Cerebellar nuclear complex (tissue), 1 donor: ENCODE results near the gene SMAGP.
"Not testable (repeated sequence)": the region's sequence is repeated elsewhere in the genome, so short reads cannot be mapped to it uniquely, and the experiment has no call there.

ENCODE experiments used
- DNase-seq, 2 experiments: peaks; one replicate each; lab custom pipeline; 2025; lab: John Stamatoyannopoulos, UW

The SMAGP gene

DNA sequence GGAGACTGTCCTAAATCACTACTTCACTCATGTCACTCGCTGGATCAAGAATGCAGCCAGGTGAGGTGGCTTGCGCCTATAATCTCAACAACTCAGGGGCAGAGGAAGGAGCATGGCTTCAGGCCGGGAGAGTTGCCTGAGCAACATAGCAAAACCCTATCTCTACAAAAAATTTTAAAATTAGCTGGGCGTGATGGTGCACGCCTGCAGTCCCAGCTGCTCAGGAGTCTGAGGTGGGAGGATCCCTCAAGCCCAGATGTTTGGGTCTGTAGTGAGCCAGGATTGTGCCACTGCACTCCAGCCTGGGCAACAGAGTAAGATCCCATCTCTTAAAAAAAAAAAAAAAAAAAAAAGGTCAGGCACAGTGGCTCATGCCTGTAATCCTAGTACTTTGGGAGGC, 5.9 kb downstream of the SMAGP start:
- DNase-seq = no peak

DNA sequence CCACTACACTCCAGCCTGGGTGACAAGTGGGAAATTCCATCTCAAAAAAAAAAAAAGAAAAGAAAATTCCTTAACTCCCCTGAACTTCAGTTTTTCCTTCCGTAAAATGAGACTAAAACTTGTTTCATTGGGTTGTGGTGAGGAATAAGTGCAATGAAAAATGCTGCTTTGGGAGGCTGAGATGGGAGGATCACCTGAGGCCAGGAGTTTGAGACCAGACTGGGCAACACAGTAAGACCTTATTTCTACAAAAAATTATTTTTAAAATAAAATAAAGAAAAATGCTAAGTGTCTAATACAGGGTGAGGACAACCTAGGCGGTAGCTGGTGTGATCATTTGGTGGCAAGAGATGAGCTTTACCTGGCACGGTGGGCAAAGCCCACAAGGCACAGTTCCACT, 6.9 kb downstream of the SMAGP start:
- DNase-seq = no peak

DNA sequence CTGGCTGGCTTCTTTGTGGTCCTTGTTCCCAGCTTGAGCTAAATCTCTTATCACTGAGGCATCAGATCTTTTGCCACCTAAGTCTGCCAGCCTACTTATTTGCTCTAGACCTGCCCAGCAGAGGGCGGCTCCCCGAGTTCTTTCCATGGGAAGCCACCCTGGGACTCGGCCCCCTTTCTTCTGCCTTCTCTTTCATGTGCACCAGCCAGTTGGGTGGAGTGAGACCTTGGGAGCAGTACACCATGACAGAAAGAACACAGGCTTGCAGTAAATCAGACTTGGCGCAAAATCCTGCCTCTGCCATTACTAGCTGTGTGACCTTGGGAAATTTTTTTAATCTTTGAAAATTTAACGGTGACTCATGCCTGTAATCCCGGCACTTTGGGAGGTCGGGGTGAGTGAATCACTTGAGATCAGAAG, 7.4 kb downstream of the SMAGP start:
- DNase-seq = no peak

DNA sequence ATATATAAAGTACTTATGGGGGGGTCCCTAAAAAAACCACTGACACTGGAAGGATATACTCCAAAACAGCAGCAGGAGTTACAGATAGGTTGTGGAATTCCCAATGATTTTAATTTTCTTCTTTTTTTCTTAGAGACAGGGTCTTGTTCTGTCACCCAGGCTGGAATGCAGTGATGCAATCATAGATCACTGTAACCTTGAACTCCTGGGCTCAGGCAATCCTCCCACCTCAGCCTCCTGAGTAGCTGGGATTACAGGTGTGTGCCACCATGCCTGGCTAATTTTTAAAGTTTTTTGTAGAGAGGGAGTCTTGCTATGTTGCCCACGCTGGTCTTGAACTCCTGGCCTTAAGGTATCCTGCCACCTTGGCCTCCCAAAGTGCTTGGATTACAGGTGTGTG, 10.6 kb downstream of the SMAGP start:
- DNase-seq = not testable (repeated sequence)

DNA sequence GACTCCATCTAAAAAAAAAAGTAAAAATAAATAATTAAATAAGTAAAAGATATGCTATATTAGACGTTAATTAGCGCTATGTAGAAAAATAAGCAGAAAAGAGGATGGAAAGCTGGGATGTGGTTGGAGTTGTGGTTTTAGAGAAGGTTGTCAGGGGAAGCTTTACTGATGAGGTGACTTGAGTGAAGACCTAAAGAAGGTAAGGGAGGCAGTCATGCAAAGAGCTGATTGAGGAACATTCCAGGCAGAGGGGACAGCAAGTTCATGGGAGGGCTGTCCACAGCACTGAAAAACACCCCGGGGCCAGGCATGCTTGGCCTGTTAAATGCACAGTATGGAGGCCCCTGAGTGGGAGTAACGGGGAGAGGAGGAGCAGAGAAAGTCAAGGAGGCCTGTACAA, 15.7 kb downstream of the SMAGP start:
- DNase-seq = no peak

DNA sequence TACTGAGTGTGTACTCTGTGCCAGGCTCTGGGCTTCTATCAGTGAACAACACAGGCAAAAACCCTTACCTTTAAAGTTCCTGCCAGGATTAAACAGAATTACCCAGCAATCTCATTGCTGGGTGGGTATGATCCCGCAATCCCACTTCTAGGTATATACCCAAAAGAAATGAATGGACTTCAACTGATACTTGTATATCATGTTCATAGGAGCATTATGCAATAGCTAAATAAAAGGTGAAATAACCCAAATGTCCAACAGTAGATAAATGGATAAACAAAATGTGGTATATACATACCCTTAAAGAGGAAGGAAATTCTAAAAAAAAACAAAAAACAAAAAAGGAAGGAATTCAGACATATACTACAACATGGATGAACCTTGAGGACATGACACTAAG, 16.9 kb downstream of the SMAGP start:
- DNase-seq = no peak

DNA sequence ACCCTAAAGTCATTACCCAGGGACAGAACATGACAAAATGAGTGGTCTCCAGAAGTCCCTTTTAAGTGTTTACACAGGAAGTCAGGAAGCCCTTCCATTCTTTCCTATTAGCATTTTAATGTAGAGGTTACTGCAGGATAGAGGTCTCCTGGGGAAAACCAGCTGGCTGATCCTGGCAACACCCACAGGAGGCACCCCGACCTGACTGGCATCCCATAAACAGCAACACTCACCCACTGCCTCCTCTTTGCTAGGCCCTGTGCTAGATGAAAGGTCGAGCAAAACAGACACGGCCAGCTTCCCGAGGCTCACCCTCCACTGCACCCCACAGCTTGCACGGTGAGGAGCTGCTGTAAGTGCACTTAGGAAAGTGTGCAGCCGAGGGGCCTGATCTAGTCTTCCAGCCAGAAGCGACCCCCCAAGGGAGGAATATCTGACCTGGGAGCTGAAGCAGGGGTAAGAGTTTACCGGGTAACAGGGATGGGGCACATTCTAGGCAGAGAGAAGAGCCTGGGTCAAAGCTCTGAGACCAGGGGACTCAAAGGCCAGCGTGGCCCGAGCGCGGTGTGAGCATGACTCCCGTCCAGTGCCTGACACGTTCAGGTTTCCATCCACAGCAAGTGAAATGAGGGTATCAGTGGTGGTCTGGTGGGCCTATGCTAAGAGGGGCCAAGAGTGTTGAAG, 22.6 kb downstream of the SMAGP start:
- DNase-seq = no peak

DNA sequence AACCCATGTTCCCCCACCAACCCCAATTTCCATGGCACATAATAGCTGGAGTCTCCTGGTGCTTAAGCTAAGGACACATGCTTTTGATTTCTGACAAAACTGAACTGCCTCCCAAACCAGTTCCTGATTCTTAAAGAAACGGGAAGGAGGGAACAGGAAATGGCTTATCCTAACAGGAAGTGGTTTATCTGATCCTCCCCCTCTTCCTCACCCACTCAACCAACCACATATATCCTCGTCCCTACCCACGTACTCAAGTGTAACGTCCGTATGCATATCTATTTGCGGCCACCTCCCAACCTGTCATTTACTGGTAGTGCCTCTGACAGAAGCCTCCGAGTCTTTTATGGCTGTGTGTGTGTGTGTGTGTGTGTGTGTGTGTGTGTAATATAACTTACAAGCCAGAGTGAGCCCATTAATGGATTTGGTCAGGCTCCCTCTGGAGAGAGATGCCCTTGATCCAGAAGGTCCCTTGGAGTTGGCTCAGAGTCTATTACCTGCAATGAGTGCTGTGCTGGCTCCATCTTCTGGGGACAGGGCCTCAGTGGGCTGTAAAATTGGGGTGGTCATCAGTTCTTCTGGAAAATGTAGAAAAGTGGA, 23.9 kb downstream of the SMAGP start:
- DNase-seq = no peak

DNA sequence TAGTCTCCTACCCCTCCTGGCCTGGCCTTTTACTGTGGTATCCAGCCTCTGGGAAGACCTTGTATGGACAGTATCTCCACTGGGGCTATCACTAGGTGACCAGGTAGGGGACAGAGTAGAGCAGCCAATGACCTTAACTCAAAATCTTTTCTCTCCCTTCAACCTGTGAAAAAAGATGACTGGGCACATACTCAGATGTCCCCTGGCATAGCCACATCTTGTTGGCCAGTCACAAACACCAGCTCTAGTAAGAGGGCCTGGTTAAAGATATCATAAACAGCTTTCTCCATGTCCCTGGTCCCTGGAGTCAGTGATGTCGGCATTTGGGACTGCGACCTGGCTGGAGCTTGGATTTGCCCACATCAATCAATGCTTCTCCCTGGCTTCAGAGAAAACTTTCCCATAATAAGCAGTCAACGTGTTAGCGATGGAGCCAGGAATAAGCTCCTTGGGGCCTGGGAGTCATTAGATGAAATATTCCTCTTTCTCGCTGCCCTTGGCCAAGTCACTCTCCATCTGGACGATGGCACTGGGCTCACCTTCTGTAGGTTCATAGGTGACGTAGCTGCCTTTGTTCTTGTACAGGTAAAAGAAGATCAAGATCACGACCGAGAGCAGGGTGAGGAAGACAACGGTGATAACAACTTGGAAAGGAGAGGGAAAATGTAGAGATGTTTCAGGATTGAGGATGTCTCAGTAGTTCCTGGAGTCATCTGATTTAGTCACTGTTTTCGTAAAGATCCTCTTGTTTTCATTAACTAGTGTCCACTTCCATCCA, 24.6 kb downstream of the SMAGP start:
- DNase-seq = no peak

DNA sequence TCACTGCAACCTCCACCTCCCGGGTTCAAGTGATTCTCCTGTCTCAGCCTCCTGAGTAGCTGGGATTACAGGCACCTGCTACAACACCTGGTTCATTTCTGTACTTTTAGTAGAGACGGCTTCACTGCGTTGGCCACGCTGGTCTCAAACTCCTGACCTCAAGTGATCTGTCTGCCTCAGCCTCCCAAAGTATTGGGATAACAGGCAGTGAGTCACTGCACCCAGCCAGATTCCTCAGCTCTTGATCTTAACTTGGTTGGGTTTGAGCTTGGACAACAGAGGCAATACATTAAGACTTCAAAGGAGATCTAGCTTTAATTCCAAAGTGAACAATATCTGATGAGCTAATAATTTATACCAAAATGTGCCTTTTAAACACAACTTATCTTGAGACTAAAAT, 25.9 kb downstream of the SMAGP start:
- no peak for DNase-seq

DNA sequence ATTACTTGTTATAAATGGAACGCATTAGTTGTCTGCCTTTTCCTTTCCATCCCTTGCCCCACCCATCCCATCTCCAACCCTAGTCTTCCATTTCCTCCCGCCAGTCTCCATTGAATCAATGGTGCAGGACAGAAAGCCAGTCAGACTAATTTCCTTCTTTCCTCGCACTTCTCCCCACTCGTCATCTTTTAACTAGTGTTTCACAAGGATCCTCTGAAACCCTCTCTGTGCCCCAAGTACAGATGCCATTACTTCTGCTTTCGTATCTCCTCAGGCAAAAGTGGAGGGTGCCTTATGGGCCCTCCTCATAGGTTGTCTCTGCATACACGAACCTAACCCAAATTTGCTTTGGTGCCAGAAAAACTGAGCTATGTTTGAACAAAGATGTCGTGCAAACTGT, 27.3 kb downstream of the SMAGP start:
- DNase-seq = no peak

DNA sequence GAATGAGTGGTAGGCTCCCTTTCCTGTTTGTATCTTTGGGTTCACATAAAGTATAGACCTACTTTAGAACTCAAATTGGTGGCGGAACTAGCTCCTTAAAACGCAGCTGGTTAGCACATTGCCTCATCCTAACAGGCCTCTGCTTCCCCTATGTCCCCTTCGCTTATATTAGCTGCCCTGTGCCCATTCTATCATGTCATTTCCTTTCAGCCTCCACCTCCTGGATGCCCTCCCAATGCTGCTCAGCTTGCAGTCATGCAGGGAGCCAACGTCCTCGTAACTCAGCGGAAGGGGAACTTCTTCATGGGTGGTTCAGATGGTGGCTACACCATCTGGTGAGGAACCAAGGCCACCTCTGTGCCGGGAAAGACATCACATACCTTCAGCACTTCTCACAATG, 28.1 kb downstream of the SMAGP start:
- no peak for DNase-seq

DNA sequence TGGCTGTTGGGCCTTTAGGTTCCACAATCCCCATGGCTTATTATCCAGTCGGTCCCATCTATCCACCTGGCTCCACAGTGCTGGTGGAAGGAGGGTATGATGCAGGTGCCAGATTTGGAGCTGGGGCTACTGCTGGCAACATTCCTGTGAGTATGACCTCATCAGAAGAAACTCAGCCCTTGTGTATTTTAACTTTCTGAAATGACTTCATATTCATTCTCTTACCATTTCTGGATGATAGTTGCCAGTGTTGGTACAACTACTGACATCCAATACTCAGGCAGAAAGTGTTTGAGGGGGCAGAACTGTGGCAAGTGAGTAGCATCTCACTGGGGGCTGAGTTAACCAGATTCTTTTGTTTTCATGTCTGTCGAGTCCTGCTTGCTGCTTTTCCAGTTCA, 29.2 kb downstream of the SMAGP start:
- DNase-seq = no peak

DNA sequence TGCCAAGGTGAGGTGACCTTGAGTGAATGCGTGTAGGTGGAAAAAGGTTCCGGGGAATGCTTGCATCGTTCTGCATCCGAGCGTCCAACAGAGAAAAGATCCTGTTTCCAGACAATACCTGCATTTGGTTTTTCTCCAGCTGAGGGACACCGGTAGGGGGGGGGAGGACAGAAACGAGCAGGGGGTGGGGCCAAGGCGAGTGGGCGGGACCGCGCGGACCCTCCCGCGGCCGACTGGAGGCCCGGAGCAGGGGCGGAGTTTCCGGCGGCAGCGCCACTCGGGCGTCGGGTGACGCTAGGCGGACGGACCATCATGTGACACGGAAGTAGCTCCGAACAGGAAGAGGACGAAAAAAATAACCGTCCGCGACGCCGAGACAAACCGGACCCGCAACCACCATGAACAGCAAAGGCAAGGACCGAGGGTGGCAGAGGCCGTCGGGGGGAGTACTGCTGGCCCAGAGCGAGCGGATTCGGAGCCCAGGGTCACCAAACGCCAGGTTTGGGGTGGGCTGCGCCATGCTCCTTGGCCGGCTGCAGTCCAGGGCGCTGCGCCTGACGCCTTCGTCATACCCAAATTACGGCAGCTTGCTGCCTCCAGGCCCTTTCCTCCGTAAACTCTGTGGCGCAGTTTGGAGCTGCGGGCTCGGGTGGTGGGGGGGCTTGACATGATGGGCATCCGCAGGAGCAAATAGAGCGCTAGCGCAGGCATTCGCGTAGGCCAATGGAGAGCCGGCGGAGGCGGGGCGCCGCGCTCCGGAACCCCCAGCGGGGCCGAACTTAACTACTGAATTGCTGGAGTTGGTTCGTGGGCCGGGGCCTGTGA, 31.5 kb downstream of the SMAGP start, which contains the start of gene DAZAP2:
Gene DAZAP2, plus strand, starts transcription at position 317 of the 825 bp plus-strand sequence. Its CDS starts 82 bp downstream, at position 399.
- peak; percentile 54 to 61 for DNase-seq

DNA sequence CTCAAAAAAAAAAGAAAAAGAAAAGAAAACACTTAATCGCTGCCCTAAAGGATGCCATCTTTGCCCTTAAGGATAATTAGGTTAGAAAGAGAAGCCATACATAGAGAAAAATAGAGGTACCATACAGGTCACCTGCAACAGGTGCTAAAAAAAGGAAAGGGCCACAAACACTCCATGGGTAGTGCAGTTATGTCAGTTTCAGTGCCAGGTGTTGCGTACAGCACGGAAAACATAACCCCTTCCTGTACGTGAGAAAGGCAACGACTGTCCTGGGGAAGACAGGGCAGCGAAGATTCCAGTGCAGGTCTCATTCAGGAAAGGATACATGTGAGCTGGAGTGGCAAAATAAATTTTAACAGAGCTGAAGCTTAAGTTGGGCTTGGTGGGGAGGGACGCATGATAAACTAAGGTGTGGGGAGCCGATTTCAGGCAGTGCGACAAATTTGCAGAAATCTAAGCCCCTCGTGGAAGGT, 32.1 kb downstream of the SMAGP start:
- no peak for DNase-seq

DNA sequence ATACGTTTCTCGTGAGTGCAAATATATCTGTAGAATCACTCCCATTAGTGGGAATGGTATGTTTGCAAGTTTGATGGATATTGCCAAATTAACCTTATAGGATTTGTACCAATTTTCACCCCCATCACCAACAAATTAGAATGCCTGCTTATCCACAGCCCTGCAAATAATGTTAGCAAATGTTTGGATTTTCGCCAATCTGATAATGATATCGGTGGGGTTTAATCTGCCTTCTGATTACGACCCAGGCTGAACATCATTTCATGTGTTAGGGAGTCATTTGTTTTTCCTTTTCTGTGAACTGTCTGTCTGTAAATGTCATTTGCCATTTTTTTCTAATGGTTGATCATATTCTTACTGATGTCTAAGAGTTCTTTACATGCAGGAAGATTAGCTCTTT, 35.7 kb downstream of the SMAGP start:
- no peak for DNase-seq

DNA sequence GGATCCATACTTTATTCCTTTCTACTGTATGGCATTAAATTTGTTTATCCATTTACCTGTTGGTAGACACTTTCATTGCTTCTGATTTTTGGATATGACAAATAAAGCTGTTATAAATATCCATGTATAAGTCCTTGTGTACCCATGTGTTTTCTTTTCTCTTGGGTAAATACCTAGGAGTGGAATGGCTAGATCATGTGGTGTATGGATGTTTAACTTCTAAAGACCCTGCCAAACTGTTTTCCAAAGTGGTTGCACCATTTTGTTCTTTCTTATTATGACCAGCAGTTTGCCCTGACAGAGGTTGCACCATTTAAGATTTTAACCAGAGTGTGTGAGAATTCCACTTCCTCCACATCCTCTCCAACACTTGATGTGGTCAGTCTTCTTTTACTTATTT, 37.6 kb downstream of the SMAGP start:
- DNase-seq = no peak

DNA sequence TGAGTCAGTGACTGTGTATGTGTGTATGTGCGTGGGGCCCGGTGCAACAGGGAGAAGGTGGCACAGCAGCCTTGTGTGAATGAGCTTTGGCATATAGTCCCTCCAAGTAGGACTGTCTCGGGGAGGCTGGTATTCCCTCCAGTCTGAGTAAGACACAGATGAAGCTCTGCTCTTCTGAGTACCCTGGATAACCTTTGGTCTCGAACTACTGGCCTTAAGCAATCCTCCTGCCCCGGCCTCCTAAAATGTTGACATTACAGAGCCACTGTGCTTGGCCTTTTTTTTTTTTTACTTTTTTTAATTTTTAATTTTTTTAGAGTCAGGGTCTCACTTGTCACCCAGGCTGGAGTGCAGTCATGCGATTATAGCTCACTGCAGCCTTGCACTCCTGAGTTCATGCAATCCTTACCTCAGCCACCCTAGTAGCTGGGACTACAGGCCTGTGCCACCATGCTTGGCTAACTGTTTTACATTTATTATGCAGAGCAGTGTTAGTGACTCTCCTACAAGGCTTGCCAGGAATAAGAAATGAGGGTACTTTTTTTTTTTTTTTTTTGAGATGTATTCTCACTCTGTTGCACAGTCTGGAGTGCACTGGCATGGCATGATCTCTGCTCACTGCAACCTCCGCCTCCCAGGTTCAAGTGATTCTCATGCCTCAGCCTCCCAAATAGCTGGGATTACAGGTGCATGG, 41.0 kb downstream of the SMAGP start:
- no peak for DNase-seq

DNA sequence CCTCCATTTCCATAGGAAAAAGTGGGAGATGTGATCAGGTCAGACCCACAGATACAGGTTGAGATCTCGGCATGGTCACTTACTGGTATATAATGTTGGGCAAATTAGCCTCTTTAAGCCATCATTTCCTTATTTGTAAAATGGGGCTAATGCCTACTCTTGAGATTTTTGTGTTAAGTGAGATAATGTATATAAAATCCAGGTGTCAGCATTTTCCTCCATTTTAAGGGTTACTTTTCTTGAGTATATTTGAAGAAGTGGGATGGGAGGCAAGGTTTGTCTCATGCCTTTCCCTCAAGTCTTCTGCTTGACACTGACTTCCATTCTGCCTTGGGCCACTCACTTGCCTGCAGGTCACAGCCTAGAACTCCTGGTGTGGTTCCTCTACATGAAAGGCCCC, 42.3 kb downstream of the SMAGP start:
- DNase-seq = no peak

DNA sequence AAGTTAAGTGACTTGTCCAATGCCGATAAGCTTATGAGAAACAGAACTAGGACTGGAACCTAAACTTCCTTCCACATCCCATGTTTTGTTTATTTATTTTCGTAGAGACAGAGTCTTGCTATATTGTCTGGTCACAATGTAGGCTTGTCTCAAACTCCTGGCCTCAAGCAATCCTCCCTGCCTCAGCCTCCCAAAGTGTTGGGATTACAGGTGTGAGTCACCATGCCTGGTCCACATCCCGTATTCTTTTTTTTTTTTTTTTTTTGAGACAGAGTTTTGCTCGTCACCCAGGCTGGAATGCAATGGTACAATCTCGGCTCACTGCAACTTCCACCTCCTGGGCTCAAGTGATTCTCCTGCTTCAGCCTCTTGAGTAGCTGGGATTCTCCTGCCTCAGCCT, 43.1 kb downstream of the SMAGP start:
- DNase-seq = not testable (repeated sequence)

DNA sequence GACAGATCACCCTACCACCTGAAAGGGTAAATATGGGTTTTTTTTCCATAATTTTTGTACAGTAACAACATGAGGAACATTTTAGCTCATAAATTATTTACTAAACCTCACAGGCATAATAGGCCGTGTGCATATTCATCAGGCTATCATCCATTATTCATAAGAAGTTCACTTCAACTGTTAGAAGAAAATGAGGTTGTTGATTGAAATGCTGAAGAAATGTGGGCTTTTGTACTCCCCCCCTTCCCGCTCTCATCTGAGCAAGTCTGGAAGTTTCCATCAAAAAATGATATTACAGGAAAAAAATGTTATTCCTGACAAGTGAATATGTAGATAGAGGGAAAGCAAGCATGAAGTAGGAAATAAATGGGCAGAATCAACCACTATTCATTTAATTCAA, 44.4 kb downstream of the SMAGP start:
- no peak for DNase-seq

DNA sequence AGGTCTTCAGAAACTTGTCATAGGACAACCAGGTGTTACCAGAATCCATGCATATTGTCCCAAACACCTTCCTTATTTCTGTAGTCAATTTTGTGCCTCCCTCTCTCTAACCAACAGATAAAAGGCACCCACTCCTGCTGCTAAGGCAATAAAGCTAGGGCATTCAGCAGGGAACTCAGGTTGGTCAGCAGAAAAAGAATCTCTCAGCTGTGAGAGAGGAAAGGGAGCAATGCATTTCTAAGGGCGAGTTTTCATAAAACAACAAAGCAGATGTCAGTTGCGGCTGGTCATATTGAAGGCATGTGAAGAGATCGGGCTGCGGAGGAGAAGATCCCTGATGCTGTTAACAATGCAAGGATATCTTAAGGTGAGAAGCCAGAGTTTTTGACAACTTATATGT, 45.0 kb downstream of the SMAGP start:
- no peak for DNase-seq
